GM23248 (cell line): ENCODE results near the gene UBASH3B.

Source experiments
- EZH2 ChIP-seq: fragments of 200-600 bp; sonication (generic); IDR thresholded peaks from 2 replicates; pipeline ENCODE4 v1.6.1; 2018; ENCODE audit warnings: antibody characterized with exemption, mild to moderate bottlenecking; ENCODE audit not compliant: insufficient read depth, poor library complexity, severe bottlenecking
- EZH2phosphoT487 ChIP-seq: fragments of 200-600 bp; sonication (generic); IDR thresholded peaks from 2 replicates; pipeline ENCODE4 v1.6.1; 2018; ENCODE audit warnings: antibody characterized with exemption, moderate library complexity, mild to moderate bottlenecking, low read depth; ENCODE audit not compliant: insufficient read depth

DNA sequence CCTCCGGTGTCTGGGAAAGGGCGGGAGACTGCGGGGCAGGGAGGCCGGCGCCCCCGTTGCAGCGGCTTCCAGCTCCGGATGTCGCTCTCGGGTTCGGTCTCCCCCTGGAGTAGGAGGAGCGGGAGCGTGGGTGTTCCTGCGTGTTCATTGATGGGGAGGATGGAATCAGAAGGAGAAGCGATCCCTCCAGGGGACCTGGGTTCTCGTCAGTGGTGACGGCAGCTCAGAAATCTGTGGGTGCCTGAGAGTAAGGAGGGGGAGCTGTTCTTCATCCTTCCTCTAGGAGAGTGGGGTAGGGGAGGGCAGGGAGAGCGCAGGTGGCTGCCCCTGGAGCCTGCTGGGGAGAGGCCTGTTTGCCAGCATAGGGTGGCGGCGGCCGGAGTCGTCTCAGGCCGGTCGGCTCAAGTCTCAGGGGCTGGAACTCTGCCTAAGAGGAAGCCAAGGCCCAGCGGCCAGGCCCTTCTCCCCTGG lies 1.1 kb downstream of the UBASH3B start:
- no peak for TF ChIP-seq EZH2
- TF ChIP-seq EZH2phosphoT487, result no peak
